HCT116 (cell line): ENCODE results near the gene PHF2. TPM values are rescaled to one million over a fixed set of nuclear protein-coding genes. Genes with fewer than 3 reads are reported as not detected.

Experiments
- ATAC-seq: fragments of 200-7000 bp; cut with Tn5 transposase; 2 replicates; pipeline ENCODE4 v1.9.1; 2020; ENCODE audit warnings: mild to moderate bottlenecking, moderate library complexity
- BruUV-seq: library from RNA; stranded (reverse); fragments of 400-500 nt; replicated peaks from 2 replicates; lab custom pipeline; 2021; lab: Mats Ljungman, UMichigan
- CTCF ChIA-PET: fragments of 300-600 bp; sonication (Branson Sonifier 250); formaldehyde crosslinking; loops from one replicate; lab custom pipeline; 2021; ENCODE audit warnings: antibody characterized with exemption; lab: Charles Lee
- POLR2A ChIA-PET: fragments of 300-600, 350-600 bp; sonication (Branson Sonifier 250); formaldehyde crosslinking; loops from one replicate; lab custom pipeline; 2021; ENCODE audit warnings: antibody characterized with exemption; lab: Charles Lee
- RAD21 ChIA-PET, 2 experiments: fragments of 300-600 bp; sonication (Branson Sonifier 250); formaldehyde crosslinking; loops; one replicate each; lab custom pipeline; 2023; ENCODE audit warnings: low total read pairs in 2 of 2; ENCODE audit not compliant: uncharacterized antibody in 2 of 2, unreplicated experiment in 2 of 2, low non-redundant PET in 1 of 2; lab: Charles Lee
- DNase-seq: peaks from one replicate; pipeline ENCODE4 v3.0.0-alpha.2; 2010; ENCODE audit warnings: low read depth, low spot score
- H2AFZ ChIP-seq: fragments of 200-600 bp; shearing (Covaris generic), sonication (generic); 2 replicates; pipeline ENCODE4 v1.6.1; 2017; ENCODE audit warnings: low read depth, mixed run types, mixed read lengths, antibody characterized with exemption, low read length; ENCODE audit not compliant: poor library complexity, severe bottlenecking
- H3K27ac ChIP-seq: 2 replicates; pipeline ENCODE4 v1.5.1; 2012; ENCODE audit warnings: low read depth, low read length
- H3K27me3 ChIP-seq: fragments of 200-600 bp; sonication (generic); 2 replicates; pipeline ENCODE4 v1.6.1; 2016; ENCODE audit warnings: mixed run types, low read length, mixed read lengths; ENCODE audit not compliant: insufficient read depth
- H3K36me3 ChIP-seq, 2 experiments: fragments of 200-500 bp in 1 of 2; fragments of 200-600 bp in 1 of 2; sonication (Bioruptor generic) in 1 of 2; sonication (generic) in 1 of 2; 2 replicates each; pipeline versions ENCODE4 v1.5.1 to v1.6.1; 2014 to 2016; ENCODE audit warnings: low read length in 2 of 2, inconsistent platforms in 1 of 2, mixed read lengths in 1 of 2, mixed run types in 1 of 2; ENCODE audit not compliant: insufficient read depth in 2 of 2, control insufficient read depth in 1 of 2
- H3K4me1 ChIP-seq, 2 experiments: fragments of 200-600 bp in 1 of 2; sonication (generic) in 1 of 2; 2 replicates each; pipeline versions ENCODE4 v1.5.1 to v1.6.1; 2012 to 2017; ENCODE audit warnings: low read length in 2 of 2, inconsistent platforms in 1 of 2, mild to moderate bottlenecking in 1 of 2, mixed read lengths in 1 of 2, mixed run types in 1 of 2, moderate library complexity in 1 of 2; ENCODE audit not compliant: insufficient read depth in 2 of 2, control insufficient read depth in 1 of 2
- H3K4me2 ChIP-seq: fragments of 200-600 bp; sonication (generic); 2 replicates; pipeline ENCODE4 v1.6.1; 2017; ENCODE audit warnings: mixed run types, low read length, mixed read lengths
- H3K4me3 ChIP-seq, 2 experiments: fragments of 200-600 bp in 1 of 2; sonication (generic) in 1 of 2; replicated peaks in 1 of 2; 2 replicates each; pipeline ENCODE4 v1.5.1; 2011 to 2016; ENCODE audit warnings: low read length in 2 of 2, control low read depth in 1 of 2, low read depth in 1 of 2, mild to moderate bottlenecking in 1 of 2, mixed read lengths in 1 of 2, mixed run types in 1 of 2
- H3K79me2 ChIP-seq: fragments of 200-600 bp; sonication (generic); 2 replicates; pipeline ENCODE4 v1.6.1; 2017; ENCODE audit warnings: mild to moderate bottlenecking, mixed run types, low read length, moderate library complexity, mixed read lengths; ENCODE audit not compliant: insufficient read depth
- H3K9ac ChIP-seq: fragments of 200-600 bp; sonication (generic); 2 replicates; pipeline ENCODE4 v1.6.1; 2016; ENCODE audit warnings: low read length, mixed read lengths
- H3K9me2 ChIP-seq: fragments of 200-600 bp; sonication (generic), shearing (Covaris generic); 2 replicates; pipeline ENCODE4 v1.6.1; 2017; ENCODE audit warnings: mixed run types, mild to moderate bottlenecking, moderate library complexity; ENCODE audit not compliant: insufficient read depth
- H3K9me3 ChIP-seq, 2 experiments: fragments of 200-500 bp in 1 of 2; fragments of 200-600 bp in 1 of 2; sonication (Bioruptor generic) in 1 of 2; sonication (generic) in 1 of 2; 2 replicates each; pipeline ENCODE4 v1.6.1; 2014 to 2017; ENCODE audit warnings: low read length in 2 of 2, mixed read lengths in 2 of 2, inconsistent platforms in 1 of 2, low read depth in 1 of 2, mild to moderate bottlenecking in 1 of 2, mixed run types in 1 of 2, moderate library complexity in 1 of 2; ENCODE audit not compliant: control insufficient read depth in 1 of 2, insufficient read depth in 1 of 2
- H4K20me1 ChIP-seq: fragments of 200-600 bp; sonication (generic), shearing (Covaris generic); 2 replicates; pipeline ENCODE4 v1.6.1; 2017; ENCODE audit warnings: mixed run types, mild to moderate bottlenecking, moderate library complexity; ENCODE audit not compliant: insufficient read depth
- CEBPB ChIP-seq: IDR thresholded peaks from 2 replicates; pipeline ENCODE4 v1.6.1; 2012; ENCODE audit warnings: low read depth
- EGR1 ChIP-seq: IDR thresholded peaks from 2 replicates; pipeline ENCODE4 v1.6.1; 2012; ENCODE audit warnings: low read depth
- JUND ChIP-seq: IDR thresholded peaks from 2 replicates; pipeline ENCODE4 v1.6.1; 2012
- MAX ChIP-seq: IDR thresholded peaks from 2 replicates; pipeline ENCODE4 v1.6.1; 2012
- POLR2A ChIP-seq: IDR thresholded peaks from 2 replicates; pipeline ENCODE4 v1.7.0; 2011; ENCODE audit warnings: borderline replicate concordance; ENCODE audit not compliant: insufficient read depth, insufficient read length; ENCODE audit errors: extremely low read depth
- POLR2AphosphoS5 ChIP-seq: IDR thresholded peaks from 2 replicates; pipeline ENCODE4 v1.6.1; 2011; ENCODE audit warnings: mild to moderate bottlenecking, low read depth, low read length, moderate library complexity
- SIN3A ChIP-seq: IDR thresholded peaks from 2 replicates; pipeline ENCODE4 v1.6.1; 2012; ENCODE audit warnings: low read depth
- ZNF274 ChIP-seq: fragments of 200-500 bp; sonication (Bioruptor generic); IDR thresholded peaks from 2 replicates; pipeline ENCODE4 v1.6.1; 2014; ENCODE audit warnings: mild to moderate bottlenecking, low read depth, low read length, inconsistent platforms
- intact Hi-C: fragments of 100-400 bp; cut with micrococcal nuclease; formaldehyde crosslinking; loops from 2 replicates; pipeline ENCODE4 v1.10.0; 2022
- total RNA-seq: library from RNA; stranded (reverse); gene quantifications from one replicate; pipeline ENCODE4 v1.2.1, GENCODE V29; 2021; ENCODE audit not compliant: unreplicated experiment
- TF ChIP-seq, protein P1 (sequence below): IDR thresholded peaks from 2 replicates; pipeline ENCODE4 v1.6.1; 2011; ENCODE audit warnings: mild to moderate bottlenecking, low read length, moderate library complexity; ENCODE audit not compliant: insufficient replicate concordance; ENCODE audit errors: extremely low read depth
- TF ChIP-seq, protein P2 (sequence below): IDR thresholded peaks from 2 replicates; pipeline ENCODE4 v1.6.1; 2012
- TF ChIP-seq, protein P3 (sequence below): IDR thresholded peaks from 2 replicates; pipeline ENCODE4 v1.6.1; 2012; ENCODE audit warnings: low read depth

Gene PHF2
- total RNA-seq, 1 experiment from 2014 or later: 20.6 TPM

DNA sequence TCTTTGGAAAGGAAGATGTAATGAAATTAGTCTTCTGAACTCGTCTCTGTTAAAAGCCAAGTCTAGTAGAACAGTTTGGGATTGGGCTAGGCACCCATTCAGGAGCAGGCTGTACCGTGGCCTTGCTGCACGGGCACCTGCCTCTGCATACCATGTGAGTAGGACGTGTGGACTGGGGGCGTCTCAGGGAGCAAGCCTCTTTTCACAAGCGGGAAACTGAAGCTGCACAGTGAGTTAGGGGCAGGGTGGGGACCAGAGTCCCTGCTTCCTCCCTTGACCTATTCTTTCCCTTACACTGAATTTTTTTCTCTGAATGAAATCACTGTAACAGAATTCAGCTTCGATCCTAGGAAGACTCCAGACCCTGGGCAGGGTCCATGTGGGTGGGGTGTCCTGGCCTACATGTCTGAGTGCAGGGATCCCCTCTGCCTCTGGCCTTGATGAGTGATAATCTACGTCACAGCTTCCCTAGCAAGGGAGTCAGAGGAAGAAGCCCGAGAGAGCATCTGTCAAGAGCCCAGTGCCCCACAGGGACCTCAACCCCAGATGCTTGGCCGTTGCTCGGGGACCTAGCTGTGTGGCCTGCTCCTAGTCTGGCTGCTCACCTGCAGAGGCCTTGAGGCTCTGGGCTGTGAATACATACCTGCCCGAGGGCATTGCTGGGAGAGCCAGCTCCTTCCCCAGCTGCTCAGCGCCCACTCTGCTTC is 15.1 kb downstream of the PHF2 start:
- ATAC-seq (no peak), DNase-seq (no peak)
- Histone ChIP-seq H3K4me1 (peaks cover 6 to 13% of the 10 kb centered on the region in 2 experiments; a peak in 2 of 4 replicates), H3K27ac (no peak overlapping the region), H3K9ac (no peak overlapping the region), H4K20me1 (no peaks in the 10 kb centered on the region), H3K4me2 (no peak overlapping the region), H3K4me3 (no peak overlapping the region), H3K27me3 (no peaks in the 10 kb centered on the region), H3K9me2 (no peaks in the 10 kb centered on the region), H3K79me2 (peaks cover 22% of the 10 kb centered on the region; the same call in 1 of the 2 replicates), H3K9me3 (no peaks in the 10 kb centered on the region), H2AFZ (no peak overlapping the region), H3K36me3 (no peaks in the 10 kb centered on the region)
- ChIA-PET POLR2A (no interaction called here), RAD21 (no interaction called here), CTCF (interaction anchor here (1.5 kb wide), 1 partner anchor 25 kb away, joined by 4 read pairs; no protein-coding TSS in a partner anchor)
- no peak for TF ChIP-seq JUND
- no TSS peak for BruUV-seq
- intact Hi-C loops: no loop called here

DNA sequence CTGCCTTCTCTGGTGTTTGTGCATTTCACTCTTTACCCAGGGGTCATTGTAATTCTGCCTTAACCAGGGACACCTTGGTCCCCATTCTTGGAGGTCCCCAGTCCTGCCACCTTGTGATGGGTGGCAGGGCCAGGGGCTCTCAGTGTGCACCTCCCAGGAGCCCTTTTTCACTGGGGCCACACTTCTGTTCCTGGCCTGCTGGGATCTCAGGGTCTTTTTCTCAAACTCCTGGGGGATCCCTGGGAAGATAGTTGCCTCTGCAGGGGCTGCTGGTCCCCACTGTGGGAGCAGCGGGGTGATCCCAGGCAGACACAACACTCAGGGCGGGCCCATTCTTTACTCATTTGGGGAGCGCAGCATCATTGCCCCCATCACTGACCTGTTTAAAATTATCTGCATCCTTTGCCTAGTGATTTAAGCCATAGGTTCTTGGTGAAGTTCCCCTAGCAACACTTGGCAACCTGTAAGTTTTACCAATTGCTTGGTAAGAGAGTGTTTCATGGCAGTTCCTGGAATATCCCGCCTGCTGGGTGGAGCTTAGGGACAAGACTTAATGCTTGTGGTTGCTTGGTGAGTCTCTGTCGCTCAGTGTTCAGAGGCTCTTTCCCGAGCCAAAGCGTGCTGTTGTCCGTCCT is 15.7 kb downstream of the PHF2 start:
- POLR2A ChIA-PET: no interaction called here
- no peak for DNase-seq
- Histone ChIP-seq H4K20me1 (no peaks in the 10 kb centered on the region), H3K9ac (no peak overlapping the region), H3K79me2 (peaks cover 16% of the 10 kb centered on the region; the same call in 1 of the 2 replicates), H3K9me2 (no peaks in the 10 kb centered on the region), H2AFZ (no peak overlapping the region), H3K4me2 (no peak overlapping the region), H3K4me1 (peaks cover 6 to 13% of the 10 kb centered on the region in 2 experiments; a peak in 2 of 4 replicates), H3K27me3 (no peaks in the 10 kb centered on the region)
- no peak for ATAC-seq
- intact Hi-C loops: no loop called here
- no TSS peak for BruUV-seq
- CTCF ChIA-PET: interaction anchor here (0.7 to 1.5 kb wide), 3 partner anchors 26 to 98 kb away, joined by 3 to 4 read pairs (median 3); no protein-coding TSS in a partner anchor
- no peak for TF ChIP-seq SIN3A
- no peak for TF ChIP-seq EGR1
- TF ChIP-seq, protein P1, sequence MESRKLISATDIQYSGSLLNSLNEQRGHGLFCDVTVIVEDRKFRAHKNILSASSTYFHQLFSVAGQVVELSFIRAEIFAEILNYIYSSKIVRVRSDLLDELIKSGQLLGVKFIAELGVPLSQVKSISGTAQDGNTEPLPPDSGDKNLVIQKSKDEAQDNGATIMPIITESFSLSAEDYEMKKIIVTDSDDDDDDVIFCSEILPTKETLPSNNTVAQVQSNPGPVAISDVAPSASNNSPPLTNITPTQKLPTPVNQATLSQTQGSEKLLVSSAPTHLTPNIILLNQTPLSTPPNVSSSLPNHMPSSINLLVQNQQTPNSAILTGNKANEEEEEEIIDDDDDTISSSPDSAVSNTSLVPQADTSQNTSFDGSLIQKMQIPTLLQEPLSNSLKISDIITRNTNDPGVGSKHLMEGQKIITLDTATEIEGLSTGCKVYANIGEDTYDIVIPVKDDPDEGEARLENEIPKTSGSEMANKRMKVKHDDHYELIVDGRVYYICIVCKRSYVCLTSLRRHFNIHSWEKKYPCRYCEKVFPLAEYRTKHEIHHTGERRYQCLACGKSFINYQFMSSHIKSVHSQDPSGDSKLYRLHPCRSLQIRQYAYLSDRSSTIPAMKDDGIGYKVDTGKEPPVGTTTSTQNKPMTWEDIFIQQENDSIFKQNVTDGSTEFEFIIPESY: no peak
- TF ChIP-seq POLR2AphosphoS5: no peak
- TF ChIP-seq ZNF274: no peak
- no peak for TF ChIP-seq MAX
- TF ChIP-seq, protein P2, sequence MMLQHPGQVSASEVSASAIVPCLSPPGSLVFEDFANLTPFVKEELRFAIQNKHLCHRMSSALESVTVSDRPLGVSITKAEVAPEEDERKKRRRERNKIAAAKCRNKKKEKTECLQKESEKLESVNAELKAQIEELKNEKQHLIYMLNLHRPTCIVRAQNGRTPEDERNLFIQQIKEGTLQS: no peak
- no peak for TF ChIP-seq CEBPB
- TF ChIP-seq POLR2A: no peak
- TF ChIP-seq, protein P3, sequence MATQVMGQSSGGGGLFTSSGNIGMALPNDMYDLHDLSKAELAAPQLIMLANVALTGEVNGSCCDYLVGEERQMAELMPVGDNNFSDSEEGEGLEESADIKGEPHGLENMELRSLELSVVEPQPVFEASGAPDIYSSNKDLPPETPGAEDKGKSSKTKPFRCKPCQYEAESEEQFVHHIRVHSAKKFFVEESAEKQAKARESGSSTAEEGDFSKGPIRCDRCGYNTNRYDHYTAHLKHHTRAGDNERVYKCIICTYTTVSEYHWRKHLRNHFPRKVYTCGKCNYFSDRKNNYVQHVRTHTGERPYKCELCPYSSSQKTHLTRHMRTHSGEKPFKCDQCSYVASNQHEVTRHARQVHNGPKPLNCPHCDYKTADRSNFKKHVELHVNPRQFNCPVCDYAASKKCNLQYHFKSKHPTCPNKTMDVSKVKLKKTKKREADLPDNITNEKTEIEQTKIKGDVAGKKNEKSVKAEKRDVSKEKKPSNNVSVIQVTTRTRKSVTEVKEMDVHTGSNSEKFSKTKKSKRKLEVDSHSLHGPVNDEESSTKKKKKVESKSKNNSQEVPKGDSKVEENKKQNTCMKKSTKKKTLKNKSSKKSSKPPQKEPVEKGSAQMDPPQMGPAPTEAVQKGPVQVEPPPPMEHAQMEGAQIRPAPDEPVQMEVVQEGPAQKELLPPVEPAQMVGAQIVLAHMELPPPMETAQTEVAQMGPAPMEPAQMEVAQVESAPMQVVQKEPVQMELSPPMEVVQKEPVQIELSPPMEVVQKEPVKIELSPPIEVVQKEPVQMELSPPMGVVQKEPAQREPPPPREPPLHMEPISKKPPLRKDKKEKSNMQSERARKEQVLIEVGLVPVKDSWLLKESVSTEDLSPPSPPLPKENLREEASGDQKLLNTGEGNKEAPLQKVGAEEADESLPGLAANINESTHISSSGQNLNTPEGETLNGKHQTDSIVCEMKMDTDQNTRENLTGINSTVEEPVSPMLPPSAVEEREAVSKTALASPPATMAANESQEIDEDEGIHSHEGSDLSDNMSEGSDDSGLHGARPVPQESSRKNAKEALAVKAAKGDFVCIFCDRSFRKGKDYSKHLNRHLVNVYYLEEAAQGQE: no peak
- TF ChIP-seq, all 23 proteins: peak for 0
- Histone ChIP-seq H3K36me3 (no peaks in the 10 kb centered on the region), H3K27ac (no peak overlapping the region), H3K4me3 (no peak overlapping the region), H3K9me3 (no peaks in the 10 kb centered on the region)
- RAD21 ChIA-PET: no interaction called here
